Measurements from ENCODE around the gene WDR45B.

Gene WDR45B

DNA sequence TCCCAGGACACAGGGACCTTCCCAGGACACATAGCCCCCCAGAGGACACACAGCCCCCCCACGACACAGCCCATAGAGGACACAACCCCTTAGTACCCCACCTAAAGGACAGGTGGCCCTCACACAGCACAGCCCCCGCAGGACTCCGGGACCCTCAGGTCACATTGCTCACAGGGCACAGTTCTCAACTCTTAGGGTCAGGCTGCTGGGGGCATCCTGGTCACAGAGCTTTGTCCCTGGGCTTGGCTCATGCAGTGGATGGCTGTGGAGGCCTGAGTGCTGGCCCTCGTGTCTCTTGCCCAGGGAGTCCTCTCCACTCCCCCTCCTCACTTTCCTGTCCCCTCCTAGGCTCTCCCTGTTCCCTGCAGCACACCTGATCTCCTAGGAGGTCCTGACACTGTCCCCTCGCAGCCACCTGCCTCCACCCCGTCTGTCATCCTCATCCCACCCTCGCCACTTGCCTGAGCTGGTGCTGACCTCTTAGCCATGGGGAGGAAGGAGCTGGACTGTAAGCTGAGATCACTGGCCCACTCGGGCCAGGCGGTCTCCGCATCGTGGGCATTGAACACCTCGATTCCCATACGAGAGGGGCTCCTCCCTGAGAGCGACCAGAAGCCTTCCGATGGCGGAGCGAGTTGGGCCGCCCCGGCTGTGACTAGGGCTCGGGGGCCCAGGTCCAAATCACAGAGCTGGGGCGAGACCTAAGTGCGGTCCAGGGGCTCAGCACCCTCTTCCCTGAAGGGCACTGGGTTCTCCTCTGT, 1.4 kb upstream of the WDR45B start:
- TF ChIP-seq, protein P1, sequence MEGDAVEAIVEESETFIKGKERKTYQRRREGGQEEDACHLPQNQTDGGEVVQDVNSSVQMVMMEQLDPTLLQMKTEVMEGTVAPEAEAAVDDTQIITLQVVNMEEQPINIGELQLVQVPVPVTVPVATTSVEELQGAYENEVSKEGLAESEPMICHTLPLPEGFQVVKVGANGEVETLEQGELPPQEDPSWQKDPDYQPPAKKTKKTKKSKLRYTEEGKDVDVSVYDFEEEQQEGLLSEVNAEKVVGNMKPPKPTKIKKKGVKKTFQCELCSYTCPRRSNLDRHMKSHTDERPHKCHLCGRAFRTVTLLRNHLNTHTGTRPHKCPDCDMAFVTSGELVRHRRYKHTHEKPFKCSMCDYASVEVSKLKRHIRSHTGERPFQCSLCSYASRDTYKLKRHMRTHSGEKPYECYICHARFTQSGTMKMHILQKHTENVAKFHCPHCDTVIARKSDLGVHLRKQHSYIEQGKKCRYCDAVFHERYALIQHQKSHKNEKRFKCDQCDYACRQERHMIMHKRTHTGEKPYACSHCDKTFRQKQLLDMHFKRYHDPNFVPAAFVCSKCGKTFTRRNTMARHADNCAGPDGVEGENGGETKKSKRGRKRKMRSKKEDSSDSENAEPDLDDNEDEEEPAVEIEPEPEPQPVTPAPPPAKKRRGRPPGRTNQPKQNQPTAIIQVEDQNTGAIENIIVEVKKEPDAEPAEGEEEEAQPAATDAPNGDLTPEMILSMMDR (IDR thresholded peaks at IDR 0.05; ENCODE audit: insufficient read depth, low read depth, low read length, missing control alignments) = no peak
- DNase-seq (ENCODE audit: low read depth) = no peak
- no peak overlapping the region for H3K4me3 ChIP-seq (ENCODE audit: low read length)

DNA sequence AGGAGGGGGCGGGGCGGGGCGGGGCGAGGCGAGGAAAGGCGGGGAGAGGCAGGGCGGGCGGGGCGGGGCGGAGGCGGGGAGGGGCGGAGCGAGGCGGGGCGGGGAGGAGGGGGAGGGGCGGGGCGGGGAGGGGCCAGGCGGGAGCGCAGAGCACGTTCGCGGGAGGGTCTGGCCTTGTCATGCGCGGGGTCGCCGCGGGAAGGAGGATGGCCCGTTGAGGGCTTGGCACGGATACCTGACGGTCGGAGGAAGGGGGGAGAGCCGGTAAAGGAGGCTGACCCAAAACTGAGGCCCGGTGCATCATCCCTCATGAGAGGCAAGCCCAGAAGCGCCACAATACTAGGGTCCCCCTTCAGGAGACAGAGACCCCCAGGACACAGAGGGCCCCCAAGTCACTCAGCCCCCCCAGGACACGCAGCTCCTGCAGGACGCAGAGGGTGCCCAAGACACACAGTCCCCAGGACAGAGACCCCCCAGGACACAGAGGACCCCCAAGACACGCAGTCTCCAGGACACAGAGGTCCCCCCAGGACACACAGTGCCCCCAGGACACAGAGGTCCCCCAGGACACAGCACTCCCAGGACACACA, 593 bp upstream of the WDR45B start:
- TF ChIP-seq, protein P1 (IDR thresholded peaks at IDR 0.05; ENCODE audit: insufficient read depth, low read depth, low read length, missing control alignments) = no peak
- peak overlapping the region; percentile 49 for H3K4me3 ChIP-seq (ENCODE audit: low read length)
- no peak for DNase-seq (ENCODE audit: low read depth)

DNA sequence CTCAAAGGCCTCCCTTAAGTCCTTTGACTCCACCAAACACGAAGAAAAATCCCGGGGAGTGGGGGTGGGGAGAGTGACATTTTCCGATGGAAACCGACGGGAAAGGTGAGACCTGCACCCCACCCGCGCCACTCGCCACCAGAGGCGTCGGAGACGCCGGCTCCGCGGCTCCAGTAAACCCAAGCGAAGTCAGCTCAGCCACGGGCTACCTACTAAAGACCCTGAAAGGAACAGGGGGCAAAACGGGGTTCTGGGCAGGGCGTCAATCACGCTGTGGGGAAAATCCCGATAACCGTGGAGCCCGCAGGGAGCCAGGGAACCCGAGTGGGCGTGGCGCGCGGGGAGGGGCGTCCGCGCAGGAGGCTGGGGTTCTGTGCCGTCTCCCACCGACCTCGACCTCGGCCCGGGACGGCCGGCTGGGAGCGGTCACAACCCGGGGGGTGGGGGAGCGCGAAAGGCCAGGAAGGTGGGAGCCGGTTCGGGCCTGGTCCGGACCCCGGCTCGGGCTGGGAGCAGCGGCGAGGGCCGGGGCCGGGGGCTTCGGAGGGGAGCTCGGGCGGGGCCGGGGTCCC, 565 bp downstream of the WDR45B start:
- H3K4me3 ChIP-seq (ENCODE audit: low read length) = peak overlapping the region; percentile 91
- TF ChIP-seq, protein P1 (IDR thresholded peaks at IDR 0.05; ENCODE audit: insufficient read depth, low read depth, low read length, missing control alignments) = peak; percentile 28
- DNase-seq (ENCODE audit: low read depth) = peak; percentile 36

DNA sequence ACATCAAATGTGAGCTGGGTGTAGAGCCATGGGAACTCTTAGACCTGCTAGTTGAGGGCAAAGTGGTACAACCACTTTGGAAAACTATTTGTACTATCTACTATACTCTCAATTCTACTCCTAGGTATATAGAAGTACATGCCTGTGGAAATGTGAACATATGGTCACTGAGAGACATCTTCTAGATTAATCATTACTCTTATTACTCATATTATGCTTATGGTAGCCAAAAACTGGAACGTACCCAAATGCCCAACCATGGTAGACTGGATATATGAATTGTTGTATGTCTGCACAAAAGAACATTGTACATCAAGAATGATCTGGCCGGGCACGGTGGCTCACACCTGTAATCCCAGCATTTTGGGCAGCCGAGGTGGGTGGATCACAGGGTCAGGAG, 2.7 kb downstream of the WDR45B start:
- no peak overlapping the region for H3K4me3 ChIP-seq (ENCODE audit: low read length)
- TF ChIP-seq, protein P1 (IDR thresholded peaks at IDR 0.05; ENCODE audit: insufficient read depth, low read depth, low read length, missing control alignments) = no peak
- DNase-seq (ENCODE audit: low read depth) = peak; percentile 40

DNA sequence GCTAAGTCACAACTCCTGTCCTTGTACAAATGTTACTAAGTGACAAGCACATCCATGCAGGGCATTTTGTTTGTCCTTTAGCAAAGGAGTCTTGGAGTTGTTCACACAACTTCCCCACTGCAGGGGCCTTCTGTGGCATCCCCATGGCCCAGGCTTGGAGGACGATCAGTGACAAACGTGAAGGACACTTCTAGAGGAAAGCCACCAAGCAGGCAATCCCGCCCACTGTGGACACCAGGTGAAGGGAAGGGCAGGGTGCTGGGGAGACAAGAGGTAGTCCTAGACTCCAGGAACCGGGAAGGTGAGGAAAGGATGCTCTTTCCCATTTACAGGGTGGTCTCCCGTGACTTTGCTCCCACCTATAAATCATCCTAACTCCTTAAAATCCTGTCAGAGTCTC, 4.1 kb downstream of the WDR45B start:
- H3K4me3 ChIP-seq (ENCODE audit: low read length) = no peak overlapping the region
- TF ChIP-seq, protein P1 (IDR thresholded peaks at IDR 0.05; ENCODE audit: insufficient read depth, low read depth, low read length, missing control alignments) = no peak
- DNase-seq (ENCODE audit: low read depth) = no peak

DNA sequence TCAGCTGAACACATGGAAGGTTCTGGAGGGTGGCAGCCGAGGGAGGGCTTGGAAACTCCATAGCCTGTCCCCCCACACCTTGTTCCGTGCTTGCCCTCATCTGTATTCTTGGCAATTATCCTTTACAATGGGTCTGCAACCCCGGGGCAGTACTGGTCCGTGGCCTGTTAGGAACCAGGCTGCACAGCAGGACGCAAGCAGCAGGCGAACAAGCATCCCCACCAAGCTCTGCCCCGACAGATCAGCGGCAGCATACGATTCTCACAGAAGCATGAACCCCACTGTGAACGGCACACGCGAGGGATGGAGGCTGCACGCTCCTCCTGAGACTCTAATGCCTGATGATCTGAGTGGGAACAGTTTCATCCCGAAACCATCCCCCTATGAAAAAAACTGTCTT, 6.2 kb downstream of the WDR45B start:
- no peak overlapping the region for H3K4me3 ChIP-seq (ENCODE audit: low read length)
- DNase-seq (ENCODE audit: low read depth) = no peak
- TF ChIP-seq, protein P1 (IDR thresholded peaks at IDR 0.05; ENCODE audit: insufficient read depth, low read depth, low read length, missing control alignments) = no peak
